Spleen (tissue), 7 donors: ENCODE results near the gene ECM2.

Source experiments
- POLR2A ChIP-seq, 3 donors: fragments of 450-650 bp; IDR thresholded peaks; one replicate each; pipeline ENCODE4 v1.5.1; 2017; ENCODE audit warnings: antibody characterized with exemption in 3 of 3, mild to moderate bottlenecking in 1 of 3
- POLR2AphosphoS5 ChIP-seq, 3 donors: sonication (generic); formaldehyde crosslinking; IDR thresholded peaks; one replicate each; pipeline ENCODE4 v1.5.1; 2017; ENCODE audit warnings: antibody characterized with exemption in 3 of 3
- TF ChIP-seq, protein P1 (sequence below), 11 experiments: fragments of 200-600 bp in 7 of 11; fragments of 450-650 bp in 4 of 11; sonication (generic) in 4 of 11; IDR thresholded peaks in 8 of 11; conservative IDR thresholded peaks in 3 of 11; 1 replicate in 7 of 11; 2 replicates in 4 of 11; pipeline versions ENCODE4 v1.4.0 to v1.8.0; 2016 to 2021; ENCODE audit warnings: antibody characterized with exemption in 11 of 11, inconsistent platforms in 4 of 11, mild to moderate bottlenecking in 1 of 11
- donor health status: DM: no; HTN: no; CAD: no; lungs with moderate emphysema.
- donor health status: DM: no; HTN: no; CAD: no.
- donor health status: DM: no; HTN: no; CAD: no.

DNA sequence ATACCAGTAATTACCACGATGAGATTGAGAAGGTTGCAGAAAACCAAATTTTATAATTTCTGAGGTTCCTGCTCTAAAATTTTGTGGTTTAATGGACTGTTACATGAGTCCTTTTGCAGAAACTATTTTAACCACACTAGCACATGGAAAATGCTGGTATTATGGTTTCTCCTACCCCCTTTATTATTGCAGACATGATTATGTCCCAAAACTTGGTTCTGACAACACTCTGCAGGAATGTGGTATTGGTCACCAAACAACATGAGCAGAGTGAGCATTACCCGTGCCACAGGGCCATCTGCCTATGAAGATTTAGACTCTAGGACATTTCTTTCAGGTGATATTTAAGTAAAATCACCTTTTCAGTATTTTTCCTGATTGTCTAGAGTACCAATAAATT lies 2.8 kb upstream of the ECM2 start:
- TF ChIP-seq, protein P1, sequence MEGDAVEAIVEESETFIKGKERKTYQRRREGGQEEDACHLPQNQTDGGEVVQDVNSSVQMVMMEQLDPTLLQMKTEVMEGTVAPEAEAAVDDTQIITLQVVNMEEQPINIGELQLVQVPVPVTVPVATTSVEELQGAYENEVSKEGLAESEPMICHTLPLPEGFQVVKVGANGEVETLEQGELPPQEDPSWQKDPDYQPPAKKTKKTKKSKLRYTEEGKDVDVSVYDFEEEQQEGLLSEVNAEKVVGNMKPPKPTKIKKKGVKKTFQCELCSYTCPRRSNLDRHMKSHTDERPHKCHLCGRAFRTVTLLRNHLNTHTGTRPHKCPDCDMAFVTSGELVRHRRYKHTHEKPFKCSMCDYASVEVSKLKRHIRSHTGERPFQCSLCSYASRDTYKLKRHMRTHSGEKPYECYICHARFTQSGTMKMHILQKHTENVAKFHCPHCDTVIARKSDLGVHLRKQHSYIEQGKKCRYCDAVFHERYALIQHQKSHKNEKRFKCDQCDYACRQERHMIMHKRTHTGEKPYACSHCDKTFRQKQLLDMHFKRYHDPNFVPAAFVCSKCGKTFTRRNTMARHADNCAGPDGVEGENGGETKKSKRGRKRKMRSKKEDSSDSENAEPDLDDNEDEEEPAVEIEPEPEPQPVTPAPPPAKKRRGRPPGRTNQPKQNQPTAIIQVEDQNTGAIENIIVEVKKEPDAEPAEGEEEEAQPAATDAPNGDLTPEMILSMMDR (IDR thresholded peaks at IDR 0.05 in 8 of 11, conservative IDR thresholded peaks at IDR 0.05 in 3 of 11): no peak
- no peak for TF ChIP-seq POLR2AphosphoS5 (IDR thresholded peaks at IDR 0.05)
- TF ChIP-seq POLR2A (IDR thresholded peaks at IDR 0.05): no peak
